Erythroblast (primary cell): ENCODE results near the gene ST6GAL1.

Experiments used
- GATA1 ChIP-seq: IDR thresholded peaks from 2 replicates; pipeline ENCODE4 v1.6.1; 2011; ENCODE audit warnings: low read depth, mild to moderate bottlenecking, control low read depth, low read length, moderate library complexity
- POLR2A ChIP-seq: IDR thresholded peaks from 2 replicates; pipeline ENCODE4 v1.6.1; 2011; ENCODE audit warnings: mild to moderate bottlenecking, low read length

GRCh38 chr3:186990878-186991308 lies 60.6 kb downstream of the ST6GAL1 start:
- TF ChIP-seq POLR2A (no peak), GATA1 (no peak)
